Sigmoid colon (tissue), 4 donors: ENCODE measurements around the gene BORCS8.

Experiments used
- CTCF ChIP-seq, 4 experiments: fragments of 450-650 bp in 3 of 4; fragments of 200-600 bp in 1 of 4; IDR thresholded peaks; one replicate each; pipeline ENCODE4 v1.5.1; 2016 to 2019; ENCODE audit warnings: antibody characterized with exemption in 4 of 4, mild to moderate bottlenecking in 3 of 4, moderate library complexity in 2 of 4
- EP300 ChIP-seq, 4 donors: sonication (generic); formaldehyde crosslinking; IDR thresholded peaks; one replicate each; pipeline ENCODE4 v1.6.1; 2017; ENCODE audit warnings: antibody characterized with exemption in 4 of 4
- POLR2A ChIP-seq, 2 donors: fragments of 450-650 bp; IDR thresholded peaks; one replicate each; pipeline ENCODE4 v1.6.1; 2016; ENCODE audit warnings: antibody characterized with exemption in 2 of 2, mild to moderate bottlenecking in 2 of 2, moderate library complexity in 2 of 2
- POLR2AphosphoS5 ChIP-seq, 4 donors: sonication (generic); formaldehyde crosslinking; IDR thresholded peaks; one replicate each; pipeline ENCODE4 v1.6.1; 2017; ENCODE audit warnings: antibody characterized with exemption in 4 of 4

DNA sequence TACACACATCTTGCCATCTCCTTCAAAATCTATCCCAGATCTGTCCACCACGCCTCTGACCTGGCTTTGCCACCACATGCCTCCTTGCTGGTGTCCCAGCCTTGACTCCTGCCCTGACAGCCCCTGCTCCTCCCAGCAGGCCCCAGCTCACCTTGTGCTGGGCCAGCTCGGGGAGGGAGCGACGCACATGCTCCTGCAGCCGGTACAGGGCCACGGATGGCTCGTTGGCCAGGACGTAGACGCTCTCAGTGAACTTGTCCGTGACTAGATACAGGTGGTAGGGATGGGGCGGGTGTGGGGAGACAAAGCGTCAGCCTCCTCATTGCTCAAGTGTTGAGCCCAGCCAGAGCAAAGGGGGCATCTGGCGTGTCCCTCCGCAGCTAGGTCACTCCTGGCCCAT, 5.2 kb downstream of the BORCS8 start:
- no peak for TF ChIP-seq CTCF (IDR thresholded peaks at IDR 0.05)
- no peak for TF ChIP-seq POLR2AphosphoS5 (IDR thresholded peaks at IDR 0.05)
- no peak for TF ChIP-seq EP300 (IDR thresholded peaks at IDR 0.05)
- TF ChIP-seq POLR2A (IDR thresholded peaks at IDR 0.05) = no peak
